CD4-positive, alpha-beta T cell (primary cell): ENCODE data around the gene PTPRM. TPM values are rescaled to one million over a fixed set of nuclear protein-coding genes. Genes with fewer than 3 reads are reported as not detected.

Source experiments
- ATAC-seq: fragments of 200-7000 bp; cut with Tn5 transposase; one replicate; pipeline ENCODE4 v1.10.0; 2022; ENCODE audit warnings: mild to moderate bottlenecking; ENCODE audit not compliant: poor library complexity
- CTCF ChIA-PET: fragments of 350-600 bp; sonication (Branson Sonifier 250); formaldehyde crosslinking; loops from one replicate; lab custom pipeline; 2021; ENCODE audit warnings: antibody characterized with exemption, inconsistent platforms; lab: Charles Lee
- POLR2A ChIA-PET: fragments of 350-600 bp; sonication (Branson Sonifier 250); formaldehyde crosslinking; loops from one replicate; lab custom pipeline; 2021; ENCODE audit warnings: antibody characterized with exemption, inconsistent platforms; lab: Charles Lee
- DNase-seq, 14 experiments: peaks; one replicate each; pipeline ENCODE4 v3.0.0-alpha.2; 2013 to 2020; ENCODE audit warnings: mixed read lengths in 2 of 14
- H3K27ac ChIP-seq, 2 donors: one replicate each; pipeline versions ENCODE4 v1.5.1 to v1.7.0; 2013; ENCODE audit warnings: low read length in 2 of 2, low read depth in 1 of 2, mild to moderate bottlenecking in 1 of 2
- H3K27me3 ChIP-seq, 2 experiments: 1 replicate in 1 of 2; 2 replicates in 1 of 2; pipeline versions ENCODE4 v1.6.1 to v1.7.0; 2013; ENCODE audit warnings: low read length in 2 of 2, control low read depth in 1 of 2, mild to moderate bottlenecking in 1 of 2, moderate library complexity in 1 of 2; ENCODE audit not compliant: insufficient read depth in 2 of 2, control insufficient read depth in 1 of 2
- H3K36me3 ChIP-seq: one replicate; pipeline ENCODE4 v1.6.1; 2013; ENCODE audit warnings: low read length, control low read depth; ENCODE audit not compliant: insufficient read depth
- H3K4me1 ChIP-seq: one replicate; pipeline ENCODE4 v1.6.1; 2013; ENCODE audit warnings: low read length, control low read depth; ENCODE audit not compliant: insufficient read depth
- H3K4me3 ChIP-seq: one replicate; pipeline ENCODE4 v1.5.1; 2013; ENCODE audit warnings: mild to moderate bottlenecking, low read length, moderate library complexity
- H3K9me3 ChIP-seq, 2 experiments: 1 replicate in 1 of 2; 2 replicates in 1 of 2; pipeline versions ENCODE4 v1.6.1 to v1.7.0; 2013; ENCODE audit warnings: low read length in 2 of 2, mild to moderate bottlenecking in 2 of 2, control low read depth in 1 of 2, moderate library complexity in 1 of 2; ENCODE audit not compliant: control insufficient read depth in 1 of 2, insufficient read depth in 1 of 2
- H3K27ac Mint-ChIP-seq: one replicate; pipeline ENCODE4 v1.8.0; 2020; ENCODE audit warnings: mixed read lengths
- H3K27me3 Mint-ChIP-seq: one replicate; pipeline ENCODE4 v1.8.0; 2021; ENCODE audit warnings: mixed read lengths
- H3K36me3 Mint-ChIP-seq: one replicate; pipeline ENCODE4 v1.8.0; 2021; ENCODE audit warnings: low read depth, mixed read lengths
- H3K4me1 Mint-ChIP-seq: one replicate; pipeline ENCODE4 v1.8.0; 2021; ENCODE audit warnings: low read depth, mixed read lengths
- H3K4me3 Mint-ChIP-seq: one replicate; pipeline ENCODE4 v1.8.0; 2020; ENCODE audit warnings: mild to moderate bottlenecking, mixed read lengths
- H3K9me3 Mint-ChIP-seq: one replicate; pipeline ENCODE4 v1.8.0; 2020; ENCODE audit warnings: mixed read lengths
- intact Hi-C, 2 experiments: fragments of 100-400 bp; cut with DNase I in 1 of 2; cut with micrococcal nuclease in 1 of 2; formaldehyde crosslinking; loops; one replicate each; pipeline versions ENCODE4 v1.15.1 to v1.9.0; 2023 to 2025; cut with DNase I, micrococcal nuclease
- total RNA-seq, 174 experiments: library from RNA in 2 of 174; stranded (reverse) in 2 of 174; gene quantifications; one replicate each; pipeline ENCODE4 v1.2.3 and lab custom pipeline; 2021 to 2026
- TF ChIP-seq, protein P1 (sequence below): fragments of 200-600 bp; IDR thresholded peaks from one replicate; pipeline ENCODE4 v1.8.0; 2022; ENCODE audit warnings: antibody characterized with exemption, mild to moderate bottlenecking

PTPRM gene
- total RNA-seq, 2 experiments from 2014 or later, result 21.7 to 21.9 TPM

- H3K9me3 ChIP-seq, result peaks cover 0 to 13% of the 10 kb centered on the region in 2 experiments
- CTCF ChIA-PET, result no interaction called here
- H3K4me3 ChIP-seq, result no peak overlapping the region
- no peaks in the 10 kb centered on the region for H3K27me3 ChIP-seq
- no peak overlapping the region for H3K27ac Mint-ChIP-seq
- TF ChIP-seq, protein P1, sequence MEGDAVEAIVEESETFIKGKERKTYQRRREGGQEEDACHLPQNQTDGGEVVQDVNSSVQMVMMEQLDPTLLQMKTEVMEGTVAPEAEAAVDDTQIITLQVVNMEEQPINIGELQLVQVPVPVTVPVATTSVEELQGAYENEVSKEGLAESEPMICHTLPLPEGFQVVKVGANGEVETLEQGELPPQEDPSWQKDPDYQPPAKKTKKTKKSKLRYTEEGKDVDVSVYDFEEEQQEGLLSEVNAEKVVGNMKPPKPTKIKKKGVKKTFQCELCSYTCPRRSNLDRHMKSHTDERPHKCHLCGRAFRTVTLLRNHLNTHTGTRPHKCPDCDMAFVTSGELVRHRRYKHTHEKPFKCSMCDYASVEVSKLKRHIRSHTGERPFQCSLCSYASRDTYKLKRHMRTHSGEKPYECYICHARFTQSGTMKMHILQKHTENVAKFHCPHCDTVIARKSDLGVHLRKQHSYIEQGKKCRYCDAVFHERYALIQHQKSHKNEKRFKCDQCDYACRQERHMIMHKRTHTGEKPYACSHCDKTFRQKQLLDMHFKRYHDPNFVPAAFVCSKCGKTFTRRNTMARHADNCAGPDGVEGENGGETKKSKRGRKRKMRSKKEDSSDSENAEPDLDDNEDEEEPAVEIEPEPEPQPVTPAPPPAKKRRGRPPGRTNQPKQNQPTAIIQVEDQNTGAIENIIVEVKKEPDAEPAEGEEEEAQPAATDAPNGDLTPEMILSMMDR, result no peak
- POLR2A ChIA-PET, result no interaction called here
- intact Hi-C loops, result no loop called here
- H3K4me1 ChIP-seq, result no peaks in the 10 kb centered on the region
- no peaks in the 10 kb centered on the region for H3K36me3 Mint-ChIP-seq
- no peak overlapping the region for H3K27ac ChIP-seq
- H3K4me3 Mint-ChIP-seq, result no peak overlapping the region
- no peaks in the 10 kb centered on the region for H3K4me1 Mint-ChIP-seq
- DNase-seq (no peak), ATAC-seq (no peak)
- H3K9me3 Mint-ChIP-seq, result no peaks in the 10 kb centered on the region
- no peaks in the 10 kb centered on the region for H3K36me3 ChIP-seq
- H3K27me3 Mint-ChIP-seq, result no peaks in the 10 kb centered on the region
Observed at GRCh38 chr18:7668392-7668791, 101.3 kb downstream of the PTPRM start.

- H3K4me1 Mint-ChIP-seq, result no peaks in the 10 kb centered on the region
- no peak overlapping the region for H3K27ac Mint-ChIP-seq
- Histone ChIP-seq H3K27ac (no peak overlapping the region), H3K4me1 (no peaks in the 10 kb centered on the region), H3K9me3 (peaks cover 0 to 4% of the 10 kb centered on the region in 2 experiments), H3K27me3 (no peaks in the 10 kb centered on the region), H3K4me3 (no peak overlapping the region), H3K36me3 (no peaks in the 10 kb centered on the region)
- H3K4me3 Mint-ChIP-seq, result no peak overlapping the region
- H3K36me3 Mint-ChIP-seq, result no peaks in the 10 kb centered on the region
- no peaks in the 10 kb centered on the region for H3K9me3 Mint-ChIP-seq
- no peaks in the 10 kb centered on the region for H3K27me3 Mint-ChIP-seq
- intact Hi-C loops, result no loop called here
- CTCF ChIA-PET, result no interaction called here
- ATAC-seq (no peak), DNase-seq (no peak)
- POLR2A ChIA-PET, result no interaction called here
- TF ChIP-seq, protein P1, result no peak
Observed at GRCh38 chr18:7669361-7669760, 102.2 kb downstream of the PTPRM start.

- POLR2A ChIA-PET, result no interaction called here
- H3K4me3 ChIP-seq, result no peak overlapping the region
Observed at GRCh38 chr18:7671105-7671504, 104.0 kb downstream of the PTPRM start.

More at GRCh38 chr18:7671105-7671504, 104.0 kb downstream of the PTPRM start:
- DNase-seq (no peak), ATAC-seq (no peak)
- Mint-ChIP-seq H3K27ac (no peak overlapping the region), H3K4me3 (no peak overlapping the region), H3K27me3 (no peaks in the 10 kb centered on the region), H3K4me1 (no peaks in the 10 kb centered on the region), H3K9me3 (no peaks in the 10 kb centered on the region), H3K36me3 (no peaks in the 10 kb centered on the region)
- intact Hi-C loops, result no loop called here
- Histone ChIP-seq H3K27me3 (no peaks in the 10 kb centered on the region), H3K36me3 (no peaks in the 10 kb centered on the region), H3K9me3 (peaks cover 0 to 3% of the 10 kb centered on the region in 2 experiments), H3K4me1 (no peaks in the 10 kb centered on the region), H3K27ac (no peak overlapping the region)
- TF ChIP-seq, protein P1, result no peak
- CTCF ChIA-PET, result no interaction called here
